K562 (cell line): ENCODE data around the gene SCUBE1. TPM values are rescaled to one million over a fixed set of nuclear protein-coding genes. Genes with fewer than 3 reads are reported as not detected.
A peak's percentile ranks its signal among the peaks of the same experiment; 100 is the strongest.

Experiments used
- CHD2 ChIP-seq: IDR thresholded peaks from 2 replicates; pipeline ENCODE4 v1.6.1; 2011; ENCODE audit warnings: low read depth, low read length
- FOXJ2 ChIP-seq: fragments of 200-800 bp; sonication (Bioruptor generic); IDR thresholded peaks from 2 replicates; pipeline ENCODE4 v1.6.1; 2016; ENCODE audit warnings: missing genetic modification characterization, missing compliant biosample characterization
- KDM4B ChIP-seq, 2 experiments: fragments of 450-650 bp in 1 of 2; sonication (generic) in 1 of 2; IDR thresholded peaks; 2 replicates each; pipeline ENCODE4 v1.6.1; 2016 to 2017; ENCODE audit warnings: borderline replicate concordance in 2 of 2, antibody characterized with exemption in 1 of 2, low read depth in 1 of 2, mild to moderate bottlenecking in 1 of 2
- NCOA2 ChIP-seq, 2 experiments: fragments of 450-650 bp; IDR thresholded peaks; 2 replicates each; pipeline ENCODE4 v1.6.1; 2018; ENCODE audit warnings: mild to moderate bottlenecking in 2 of 2, moderate library complexity in 1 of 2; ENCODE audit not compliant: partially characterized antibody in 2 of 2
- RBM15 ChIP-seq: fragments of 200-400 bp; formaldehyde crosslinking; IDR thresholded peaks from 2 replicates; pipeline ENCODE4 v1.6.1; 2018; ENCODE audit warnings: mild to moderate bottlenecking, low read length, moderate library complexity; ENCODE audit not compliant: insufficient read depth
- RCOR1 ChIP-seq, 2 experiments: IDR thresholded peaks; 2 replicates each; pipeline ENCODE4 v1.6.1; 2012; ENCODE audit warnings: low read depth in 2 of 2, low read length in 2 of 2, borderline replicate concordance in 1 of 2, improper control_type of control experiment in 1 of 2
- SAFB2 ChIP-seq: fragments of 200-400 bp; formaldehyde crosslinking; IDR thresholded peaks from 2 replicates; pipeline ENCODE4 v1.6.1; 2018; ENCODE audit warnings: borderline replicate concordance, low read length, low read depth, moderate library complexity; ENCODE audit not compliant: severe bottlenecking
- SNIP1 ChIP-seq: fragments of 450-650 bp; IDR thresholded peaks from 2 replicates; pipeline ENCODE4 v1.7.1; 2017; ENCODE audit warnings: low read depth, mild to moderate bottlenecking
- STAG1 ChIP-seq: sonication (generic); formaldehyde crosslinking; IDR thresholded peaks from 2 replicates; pipeline ENCODE4 v1.5.0; 2020; ENCODE audit warnings: missing genetic modification reagents, borderline replicate concordance
- U2AF2 ChIP-seq: fragments of 200-400 bp; formaldehyde crosslinking; optimal IDR thresholded peaks from 2 replicates; pipeline ENCODE3; 2017; ENCODE audit warnings: low read depth, mild to moderate bottlenecking, low read length
- UBTF ChIP-seq, 2 experiments: IDR thresholded peaks; 2 replicates each; pipeline ENCODE4 v1.6.1; 2012; ENCODE audit warnings: improper control_type of control experiment in 2 of 2, low read depth in 2 of 2, low read length in 2 of 2, borderline replicate concordance in 1 of 2
- ZNF584 ChIP-seq: fragments of 200-800 bp; sonication (Bioruptor generic); IDR thresholded peaks from 2 replicates; pipeline ENCODE4 v1.6.1; 2016; ENCODE audit warnings: low read depth, mild to moderate bottlenecking, missing genetic modification characterization, missing compliant biosample characterization
- ZNF740 ChIP-seq, 3 experiments: fragments of 200-800 bp in 1 of 3; sonication (Bioruptor generic) in 1 of 3; sonication (generic) in 1 of 3; formaldehyde crosslinking in 1 of 3; IDR thresholded peaks; 2 replicates each; pipeline versions ENCODE4 v1.6.1 to v1.8.0; 2016 to 2022; ENCODE audit warnings: mild to moderate bottlenecking in 2 of 3, missing compliant biosample characterization in 2 of 3, missing genetic modification characterization in 2 of 3, missing genetic modification reagents in 1 of 3
- polyA plus RNA-seq, 8 experiments: library from polyadenylated mRNA; depleted of rRNA in 4 of 8; stranded (reverse) in 5 of 8; unstranded in 3 of 8; fragments of >200 nt; fragmentation: Nextera tagmentation in 2 of 8; fragmentation: Illumina TruSeq in 1 of 8; extraction: Ambion mirVana in 2 of 8; extraction: Trizol in 1 of 8; gene quantifications; 2 replicates each; pipeline versions ENCODE4 v1.2.1 to v1.2.3, GENCODE V29; 2011 to 2014; ENCODE audit warnings: inconsistent platforms in 1 of 8, missing spikeins in 1 of 8
- total RNA-seq, 7 experiments: library from RNA; depleted of rRNA in 6 of 7; stranded (reverse); fragments of >200 nt in 6 of 7; fragmentation: Illumina TruSeq in 2 of 7; extraction: Trizol in 2 of 7; gene quantifications; 2 replicates each; pipeline versions ENCODE4 v1.2.1 to v1.2.3, GENCODE V29; 2011 to 2021; ENCODE audit warnings: low replicate concordance in 1 of 7
- TF ChIP-seq, protein P1 (sequence below): fragments of 450-650 bp; IDR thresholded peaks from 2 replicates; pipeline ENCODE4 v1.6.1; 2017; ENCODE audit warnings: mild to moderate bottlenecking, moderate library complexity
- TF ChIP-seq, protein P2 (sequence below): sonication (generic); formaldehyde crosslinking; IDR thresholded peaks from 2 replicates; pipeline ENCODE4 v1.8.0; 2023; ENCODE audit warnings: mild to moderate bottlenecking, missing genetic modification reagents
- TF ChIP-seq, protein P3 (sequence below): fragments of 250-450 bp; sonication (Bioruptor Pico); IDR thresholded peaks from 2 replicates; pipeline ENCODE4 v1.4.0; 2020; ENCODE audit warnings: mild to moderate bottlenecking, moderate library complexity

The SCUBE1 gene
- total and polyA plus RNA-seq, 9 of the 15 experiments (the other 6 are each of a cell fraction or from before 2014, with no cell fraction given): 0.03 to 0.47 (median 0.29) TPM; not detected in 6

DNA sequence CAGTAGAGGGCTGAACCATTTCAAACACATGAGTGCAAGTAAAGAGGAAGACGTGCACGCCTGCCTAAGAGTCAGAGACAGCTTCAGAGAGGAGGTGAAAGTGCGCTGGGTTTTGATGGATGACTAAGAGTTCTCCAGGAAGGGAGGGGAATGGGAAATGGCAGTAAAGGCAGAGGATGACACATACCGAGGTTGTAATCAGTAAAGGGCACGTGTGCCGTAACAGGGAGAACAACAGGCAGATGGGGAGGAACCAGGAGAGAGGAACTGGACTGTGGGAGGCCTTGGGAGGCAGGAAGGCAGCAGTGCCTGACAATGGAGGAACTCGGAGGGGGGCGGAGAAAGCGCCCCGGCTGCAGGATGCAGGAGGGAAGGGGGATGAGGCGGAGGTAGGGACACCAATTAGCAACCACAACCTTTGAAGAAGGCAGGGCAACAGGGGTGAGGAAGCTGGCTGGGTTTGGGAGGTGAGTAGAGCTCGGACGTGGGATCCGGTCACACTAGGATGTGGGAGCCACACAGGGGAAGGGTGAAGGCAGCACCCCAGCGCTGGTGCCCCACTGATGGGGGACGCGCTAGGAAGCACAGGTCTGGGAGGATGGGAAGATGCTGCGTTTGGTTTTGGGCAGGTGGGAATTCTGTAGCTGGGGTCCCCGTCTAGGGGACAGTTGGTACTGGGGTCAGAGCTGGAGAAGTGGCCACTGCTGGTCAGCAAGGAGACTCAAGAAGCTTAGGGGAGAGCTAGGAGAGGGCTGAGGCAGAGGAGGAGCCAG is 67.4 kb downstream of the SCUBE1 start (continued):
- TF ChIP-seq SAFB2 (no peak), RCOR1 (IDR thresholded peaks at IDR 0.05; ENCODE audit: borderline replicate concordance in 1 of 2, low read depth in 2 of 2, low read length in 2 of 2) (peak in 1 of 2 experiments; percentile 49; a peak in 1 of 4 replicates), U2AF2 (no peak), CHD2 (no peak), STAG1 (CRISPR knock-in tag) (no peak), ZNF584 (CRISPR knock-in tag) (no peak), UBTF (IDR thresholded peaks at IDR 0.05; ENCODE audit: borderline replicate concordance in 1 of 2, low read depth in 2 of 2, low read length in 2 of 2) (no peak), RBM15 (no peak), KDM4B (IDR thresholded peaks at IDR 0.05; ENCODE audit: borderline replicate concordance in 2 of 2, low read depth in 1 of 2) (no peak), NCOA2 (IDR thresholded peaks at IDR 0.05; ENCODE audit: partially characterized antibody in 2 of 2) (no peak), SNIP1 (no peak), FOXJ2 (tag) (no peak), ZNF740 (CRISPR knock-in tag; IDR thresholded peaks at IDR 0.05) (no peak), ZNF740 (tag; IDR thresholded peaks at IDR 0.05) (no peak)
- TF ChIP-seq, protein P1, sequence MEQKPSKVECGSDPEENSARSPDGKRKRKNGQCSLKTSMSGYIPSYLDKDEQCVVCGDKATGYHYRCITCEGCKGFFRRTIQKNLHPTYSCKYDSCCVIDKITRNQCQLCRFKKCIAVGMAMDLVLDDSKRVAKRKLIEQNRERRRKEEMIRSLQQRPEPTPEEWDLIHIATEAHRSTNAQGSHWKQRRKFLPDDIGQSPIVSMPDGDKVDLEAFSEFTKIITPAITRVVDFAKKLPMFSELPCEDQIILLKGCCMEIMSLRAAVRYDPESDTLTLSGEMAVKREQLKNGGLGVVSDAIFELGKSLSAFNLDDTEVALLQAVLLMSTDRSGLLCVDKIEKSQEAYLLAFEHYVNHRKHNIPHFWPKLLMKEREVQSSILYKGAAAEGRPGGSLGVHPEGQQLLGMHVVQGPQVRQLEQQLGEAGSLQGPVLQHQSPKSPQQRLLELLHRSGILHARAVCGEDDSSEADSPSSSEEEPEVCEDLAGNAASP: no peak
- TF ChIP-seq, protein P2, sequence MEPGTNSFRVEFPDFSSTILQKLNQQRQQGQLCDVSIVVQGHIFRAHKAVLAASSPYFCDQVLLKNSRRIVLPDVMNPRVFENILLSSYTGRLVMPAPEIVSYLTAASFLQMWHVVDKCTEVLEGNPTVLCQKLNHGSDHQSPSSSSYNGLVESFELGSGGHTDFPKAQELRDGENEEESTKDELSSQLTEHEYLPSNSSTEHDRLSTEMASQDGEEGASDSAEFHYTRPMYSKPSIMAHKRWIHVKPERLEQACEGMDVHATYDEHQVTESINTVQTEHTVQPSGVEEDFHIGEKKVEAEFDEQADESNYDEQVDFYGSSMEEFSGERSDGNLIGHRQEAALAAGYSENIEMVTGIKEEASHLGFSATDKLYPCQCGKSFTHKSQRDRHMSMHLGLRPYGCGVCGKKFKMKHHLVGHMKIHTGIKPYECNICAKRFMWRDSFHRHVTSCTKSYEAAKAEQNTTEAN (CRISPR knock-in tag): no peak
- TF ChIP-seq, protein P3, sequence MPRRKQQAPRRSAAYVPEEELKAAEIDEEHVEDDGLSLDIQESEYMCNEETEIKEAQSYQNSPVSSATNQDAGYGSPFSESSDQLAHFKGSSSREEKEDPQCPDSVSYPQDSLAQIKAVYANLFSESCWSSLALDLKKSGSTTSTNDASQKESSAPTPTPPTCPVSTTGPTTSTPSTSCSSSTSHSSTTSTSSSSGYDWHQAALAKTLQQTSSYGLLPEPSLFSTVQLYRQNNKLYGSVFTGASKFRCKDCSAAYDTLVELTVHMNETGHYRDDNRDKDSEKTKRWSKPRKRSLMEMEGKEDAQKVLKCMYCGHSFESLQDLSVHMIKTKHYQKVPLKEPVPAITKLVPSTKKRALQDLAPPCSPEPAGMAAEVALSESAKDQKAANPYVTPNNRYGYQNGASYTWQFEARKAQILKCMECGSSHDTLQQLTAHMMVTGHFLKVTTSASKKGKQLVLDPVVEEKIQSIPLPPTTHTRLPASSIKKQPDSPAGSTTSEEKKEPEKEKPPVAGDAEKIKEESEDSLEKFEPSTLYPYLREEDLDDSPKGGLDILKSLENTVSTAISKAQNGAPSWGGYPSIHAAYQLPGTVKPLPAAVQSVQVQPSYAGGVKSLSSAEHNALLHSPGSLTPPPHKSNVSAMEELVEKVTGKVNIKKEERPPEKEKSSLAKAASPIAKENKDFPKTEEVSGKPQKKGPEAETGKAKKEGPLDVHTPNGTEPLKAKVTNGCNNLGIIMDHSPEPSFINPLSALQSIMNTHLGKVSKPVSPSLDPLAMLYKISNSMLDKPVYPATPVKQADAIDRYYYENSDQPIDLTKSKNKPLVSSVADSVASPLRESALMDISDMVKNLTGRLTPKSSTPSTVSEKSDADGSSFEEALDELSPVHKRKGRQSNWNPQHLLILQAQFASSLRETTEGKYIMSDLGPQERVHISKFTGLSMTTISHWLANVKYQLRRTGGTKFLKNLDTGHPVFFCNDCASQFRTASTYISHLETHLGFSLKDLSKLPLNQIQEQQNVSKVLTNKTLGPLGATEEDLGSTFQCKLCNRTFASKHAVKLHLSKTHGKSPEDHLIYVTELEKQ (CRISPR knock-in tag): no peak
